ENCODE results near the gene CXXC5. TPM values are rescaled to one million over a fixed set of nuclear protein-coding genes. Genes with fewer than 3 reads are reported as not detected.

CXXC5 gene
- total RNA-seq, 2 donors from 2014 or later = 32.3 to 40.4 TPM

DNA sequence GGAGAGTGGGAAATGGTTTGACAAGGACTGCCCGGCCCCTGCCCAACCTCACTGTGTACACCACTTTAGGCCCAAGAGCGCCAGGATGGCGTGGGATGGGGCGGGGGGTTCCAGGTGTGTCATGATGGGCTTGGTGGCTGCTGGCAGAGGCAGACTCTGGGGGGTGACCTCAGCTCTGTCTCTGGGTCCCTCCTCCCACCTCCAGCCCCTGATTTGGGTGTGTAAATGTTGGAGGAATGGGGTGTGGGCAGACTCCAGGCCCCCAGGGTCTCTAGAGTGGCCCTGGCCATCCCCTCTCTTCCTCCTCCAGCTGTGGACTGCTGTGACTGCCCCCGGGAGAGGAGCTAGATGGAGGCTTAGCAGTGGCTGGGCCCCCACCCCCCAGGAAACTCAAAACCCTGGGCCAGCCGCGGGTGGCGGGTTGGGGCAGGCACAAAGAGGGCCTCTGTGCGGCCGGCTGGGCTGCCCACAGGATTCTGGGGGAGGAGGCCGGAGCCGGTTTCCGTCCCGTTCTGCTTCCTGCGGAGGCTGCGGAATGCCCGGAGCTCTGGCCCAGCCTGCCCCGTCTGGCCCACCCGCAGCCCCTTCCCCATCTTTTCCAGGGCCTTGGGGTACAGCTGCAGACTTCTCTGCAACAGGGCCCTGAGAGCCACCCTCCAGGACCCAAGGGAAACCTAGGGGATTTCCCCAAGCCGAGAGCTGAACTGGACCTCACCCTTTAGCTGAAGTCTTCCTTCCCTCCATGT is 23.1 kb downstream of the CXXC5 start:
- intact Hi-C loops (cut with DNase I) = no loop called here
- Histone ChIP-seq H3K4me1 (peaks cover 4% of the 10 kb centered on the region), H3K4me3 (no peak overlapping the region), H3K27ac (peak overlapping the region; percentile 18), H3K36me3 (no peaks in the 10 kb centered on the region), H3K27me3 (no peaks in the 10 kb centered on the region), H3K9ac (ENCODE audit: low read depth in 2 of 2, low read length in 2 of 2) (no peak overlapping the region), H3K9me3 (no peaks in the 10 kb centered on the region)
- TF ChIP-seq, protein P1, sequence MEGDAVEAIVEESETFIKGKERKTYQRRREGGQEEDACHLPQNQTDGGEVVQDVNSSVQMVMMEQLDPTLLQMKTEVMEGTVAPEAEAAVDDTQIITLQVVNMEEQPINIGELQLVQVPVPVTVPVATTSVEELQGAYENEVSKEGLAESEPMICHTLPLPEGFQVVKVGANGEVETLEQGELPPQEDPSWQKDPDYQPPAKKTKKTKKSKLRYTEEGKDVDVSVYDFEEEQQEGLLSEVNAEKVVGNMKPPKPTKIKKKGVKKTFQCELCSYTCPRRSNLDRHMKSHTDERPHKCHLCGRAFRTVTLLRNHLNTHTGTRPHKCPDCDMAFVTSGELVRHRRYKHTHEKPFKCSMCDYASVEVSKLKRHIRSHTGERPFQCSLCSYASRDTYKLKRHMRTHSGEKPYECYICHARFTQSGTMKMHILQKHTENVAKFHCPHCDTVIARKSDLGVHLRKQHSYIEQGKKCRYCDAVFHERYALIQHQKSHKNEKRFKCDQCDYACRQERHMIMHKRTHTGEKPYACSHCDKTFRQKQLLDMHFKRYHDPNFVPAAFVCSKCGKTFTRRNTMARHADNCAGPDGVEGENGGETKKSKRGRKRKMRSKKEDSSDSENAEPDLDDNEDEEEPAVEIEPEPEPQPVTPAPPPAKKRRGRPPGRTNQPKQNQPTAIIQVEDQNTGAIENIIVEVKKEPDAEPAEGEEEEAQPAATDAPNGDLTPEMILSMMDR (IDR thresholded peaks at IDR 0.05) = no peak
- DNase-seq = no peak

DNA sequence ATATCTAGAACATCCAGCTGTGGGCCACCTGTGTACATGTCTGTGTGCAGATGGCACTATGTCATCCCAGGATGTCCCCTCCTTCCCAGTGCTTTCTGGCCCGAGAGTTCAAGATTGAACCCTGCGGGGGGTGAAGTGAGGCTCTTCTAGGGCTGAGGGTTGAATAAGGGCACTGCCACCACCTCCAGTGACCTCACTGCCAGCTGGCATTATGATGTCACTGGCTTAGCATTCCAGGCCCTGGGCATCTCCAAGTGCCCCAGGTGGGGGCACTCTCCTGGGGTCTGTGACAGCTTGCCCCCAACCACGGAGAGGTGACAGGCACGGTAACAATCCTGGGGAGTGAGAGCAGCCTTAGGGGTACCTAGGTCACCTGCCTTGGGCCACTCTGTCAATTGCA is 27.1 kb downstream of the CXXC5 start:
- TF ChIP-seq, protein P1 (IDR thresholded peaks at IDR 0.05) = no peak
- intact Hi-C loops (cut with DNase I) = no loop called here
- H3K4me1 ChIP-seq = no peaks in the 10 kb centered on the region
- no peak overlapping the region for H3K27ac ChIP-seq
- DNase-seq = no peak
- H3K27me3 ChIP-seq = no peaks in the 10 kb centered on the region
- no peaks in the 10 kb centered on the region for H3K9me3 ChIP-seq
- peak overlapping the region in 1 of 2 donors; percentile 4 for H3K9ac ChIP-seq (ENCODE audit: low read depth in 2 of 2, low read length in 2 of 2)
- no peaks in the 10 kb centered on the region for H3K36me3 ChIP-seq
- H3K4me3 ChIP-seq = no peak overlapping the region

- intact Hi-C loops (cut with DNase I) = no loop called here
- no peaks in the 10 kb centered on the region for H3K9me3 ChIP-seq
- H3K4me3 ChIP-seq = no peak overlapping the region
- H3K27me3 ChIP-seq = no peaks in the 10 kb centered on the region
- H3K36me3 ChIP-seq = no peaks in the 10 kb centered on the region
- no peak for DNase-seq
- TF ChIP-seq, protein P1 (IDR thresholded peaks at IDR 0.05) = no peak
- H3K27ac ChIP-seq = no peak overlapping the region
- no peaks in the 10 kb centered on the region for H3K4me1 ChIP-seq
- no peak overlapping the region for H3K9ac ChIP-seq (ENCODE audit: low read depth in 2 of 2, low read length in 2 of 2)
Measured at GRCh38 chr5:139675825-139676224, 27.7 kb downstream of the CXXC5 start.

DNA sequence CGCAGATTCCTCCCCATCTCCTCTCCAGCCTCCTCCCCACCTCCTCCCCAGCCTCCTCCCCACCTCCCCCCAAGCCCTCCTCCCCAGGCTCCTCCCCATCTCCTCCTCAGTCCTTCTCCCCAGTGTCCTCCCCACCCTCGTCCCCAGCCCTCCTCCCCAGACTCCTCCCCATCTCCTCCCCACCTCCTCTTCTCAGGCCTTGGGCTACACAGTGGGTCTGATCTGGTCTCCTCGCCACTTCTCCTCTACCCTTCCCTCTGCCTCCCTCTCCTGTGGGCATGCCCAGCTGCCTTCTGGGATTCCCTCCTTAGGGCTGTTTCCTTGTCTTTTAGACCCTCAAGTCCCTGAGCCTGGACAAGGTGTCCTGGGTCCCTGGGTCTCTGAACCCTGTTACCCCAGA is 28.3 kb downstream of the CXXC5 start:
- no peak overlapping the region for H3K9ac ChIP-seq (ENCODE audit: low read depth in 2 of 2, low read length in 2 of 2)
- H3K9me3 ChIP-seq = no peaks in the 10 kb centered on the region
- H3K27me3 ChIP-seq = no peaks in the 10 kb centered on the region
- TF ChIP-seq, protein P1 (IDR thresholded peaks at IDR 0.05) = no peak
- H3K4me1 ChIP-seq = no peaks in the 10 kb centered on the region
- H3K27ac ChIP-seq = no peak overlapping the region
- H3K36me3 ChIP-seq = no peaks in the 10 kb centered on the region
- intact Hi-C loops (cut with DNase I) = no loop called here
- H3K4me3 ChIP-seq = no peak overlapping the region
- no peak for DNase-seq

DNA sequence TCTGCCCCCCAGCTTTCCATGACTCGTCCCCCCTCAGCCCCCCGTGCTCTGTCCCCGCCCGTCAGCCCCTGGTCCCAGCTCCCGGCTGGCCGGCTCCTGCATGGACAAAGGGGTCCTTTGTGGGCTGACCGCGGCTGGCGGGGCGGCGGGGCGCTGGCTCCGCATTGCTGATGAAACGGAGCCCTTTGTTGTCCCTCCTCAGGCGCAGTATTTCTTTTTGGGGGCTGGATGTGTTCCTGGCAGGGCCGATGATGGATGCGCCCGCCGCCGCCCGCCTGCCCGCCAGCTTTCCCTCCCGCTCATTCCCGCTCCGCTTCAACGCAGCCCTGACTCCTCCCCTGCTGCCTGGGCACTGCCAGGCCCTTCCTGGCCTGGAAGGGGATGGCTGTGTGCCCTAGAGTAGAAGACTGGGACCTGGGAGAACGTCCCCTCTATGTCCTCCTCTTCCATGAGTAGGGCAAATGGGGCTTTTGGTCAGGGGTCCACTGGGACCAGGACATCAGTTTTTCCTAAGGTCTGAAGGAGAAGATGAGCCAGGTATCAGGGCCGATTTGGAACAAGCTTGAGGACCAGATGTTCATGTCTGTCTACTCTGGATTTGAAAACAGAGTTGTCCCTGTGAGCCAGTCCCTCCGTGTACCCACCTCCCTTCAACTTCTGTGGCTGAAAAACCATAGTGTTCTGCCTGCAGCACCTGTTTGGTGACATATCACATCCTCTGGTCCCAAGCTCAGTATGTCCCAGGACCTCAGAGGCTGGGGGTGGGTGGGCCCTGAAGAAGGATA is 29.0 kb downstream of the CXXC5 start:
- no peaks in the 10 kb centered on the region for H3K36me3 ChIP-seq

More for the DNA sequence above, 29.0 kb downstream of the CXXC5 start:
- no peak overlapping the region for H3K9ac ChIP-seq (ENCODE audit: low read depth in 2 of 2, low read length in 2 of 2)
- no peaks in the 10 kb centered on the region for H3K4me1 ChIP-seq
- no peak overlapping the region for H3K4me3 ChIP-seq
- H3K9me3 ChIP-seq = no peaks in the 10 kb centered on the region
- TF ChIP-seq, protein P1 (IDR thresholded peaks at IDR 0.05) = no peak
- no peak overlapping the region for H3K27ac ChIP-seq
- DNase-seq = no peak
- intact Hi-C loops (cut with DNase I) = no loop called here
- no peaks in the 10 kb centered on the region for H3K27me3 ChIP-seq

Data from colonic mucosa (tissue), 4 donors.